22Rv1 (cell line): Measurements from ENCODE around the gene GFOD2.

Source experiments
- H3K27ac ChIP-seq: fragments of 450-650 bp; 2 replicates; pipeline ENCODE4 v1.5.1; 2017
- CTCF ChIP-seq: fragments of 450-650 bp; IDR thresholded peaks from 2 replicates; pipeline ENCODE4 v1.5.1; 2017; ENCODE audit warnings: mild to moderate bottlenecking
- ZFX ChIP-seq: fragments of 450-650 bp; IDR thresholded peaks from 2 replicates; pipeline ENCODE4 v1.6.1; 2017; ENCODE audit warnings: antibody characterized with exemption, borderline replicate concordance

Gene GFOD2

GRCh38 chr16:67733734-67734470, 14.8 kb upstream of the GFOD2 start:
- TF ChIP-seq CTCF, result no peak
- no peak for TF ChIP-seq ZFX
- no peak overlapping the region for H3K27ac ChIP-seq

GRCh38 chr16:67731753-67732095, 12.6 kb upstream of the GFOD2 start:
- TF ChIP-seq ZFX, result no peak
- no peak overlapping the region for H3K27ac ChIP-seq

GRCh38 chr16:67731071-67731752, 12.1 kb upstream of the GFOD2 start:
- TF ChIP-seq CTCF (no peak), ZFX (no peak)
- H3K27ac ChIP-seq, result no peak overlapping the region

GRCh38 chr16:67730326-67730725, 11.2 kb upstream of the GFOD2 start:
- no peak overlapping the region for H3K27ac ChIP-seq
- TF ChIP-seq ZFX, result no peak
- no peak for TF ChIP-seq CTCF

GRCh38 chr16:67729636-67730248, 10.6 kb upstream of the GFOD2 start:
- no peak for TF ChIP-seq CTCF
- no peak for TF ChIP-seq ZFX
- no peak overlapping the region for H3K27ac ChIP-seq

GRCh38 chr16:67727521-67728485, 8.7 kb upstream of the GFOD2 start:
- TF ChIP-seq ZFX (no peak), CTCF (no peak)
- no peak overlapping the region for H3K27ac ChIP-seq
